Stomach (tissue), 9 donors: ENCODE data around the gene SESN3. TPM values are rescaled to one million over a fixed set of nuclear protein-coding genes. Genes with fewer than 3 reads are reported as not detected.
A peak's percentile ranks its signal among the peaks of the same experiment; 100 is the strongest.

Experiments
- DNase-seq, 2 donors: peaks; one replicate each; pipeline versions ENCODE4 v3.0.0 to v3.0.0-alpha.2; 2013 to 2019
- H3K27ac ChIP-seq, 5 donors: fragments of 200-600 bp in 4 of 5; sonication (generic) in 4 of 5; one replicate each; pipeline ENCODE4 v1.5.1; 2013 to 2019; ENCODE audit warnings: mild to moderate bottlenecking in 1 of 5, moderate library complexity in 1 of 5
- H3K27me3 ChIP-seq, 3 donors: fragments of 200-600 bp; sonication (generic); one replicate each; pipeline ENCODE4 v1.5.1; 2017 to 2019; ENCODE audit warnings: mixed run types in 1 of 3
- H3K36me3 ChIP-seq, 4 donors: fragments of 200-600 bp; sonication (generic); 1 replicate in 3 of 4; 2 replicates in 1 of 4; pipeline ENCODE4 v1.5.1; 2016 to 2019
- H3K4me1 ChIP-seq, 4 donors: fragments of 200-600 bp; sonication (generic); one replicate each; pipeline ENCODE4 v1.5.1; 2016 to 2019
- H3K4me3 ChIP-seq, 4 donors: fragments of 200-600 bp; sonication (generic) in 3 of 4; one replicate each; pipeline ENCODE4 v1.5.1; 2016 to 2019; ENCODE audit warnings: mild to moderate bottlenecking in 1 of 4
- H3K9me3 ChIP-seq, 4 donors: fragments of 200-600 bp; sonication (generic); one replicate each; pipeline ENCODE4 v1.5.1; 2016 to 2019
- CTCF ChIP-seq, 7 experiments: fragments of 450-650 bp in 4 of 7; fragments of 200-600 bp in 3 of 7; sonication (generic) in 3 of 7; IDR thresholded peaks; one replicate each; pipeline ENCODE4 v1.5.1; 2016 to 2019; ENCODE audit warnings: antibody characterized with exemption in 7 of 7, control low read depth in 2 of 7, mild to moderate bottlenecking in 1 of 7
- EP300 ChIP-seq: sonication (generic); formaldehyde crosslinking; IDR thresholded peaks from one replicate; pipeline ENCODE4 v1.6.1; 2017; ENCODE audit warnings: antibody characterized with exemption
- POLR2A ChIP-seq, 4 donors: fragments of 450-650 bp; IDR thresholded peaks; one replicate each; pipeline ENCODE4 v1.6.1; 2016; ENCODE audit warnings: antibody characterized with exemption in 4 of 4, control low read depth in 2 of 4, mild to moderate bottlenecking in 1 of 4, moderate library complexity in 1 of 4
- POLR2AphosphoS5 ChIP-seq, 3 donors: sonication (generic); formaldehyde crosslinking; IDR thresholded peaks; one replicate each; pipeline ENCODE4 v1.6.1; 2016; ENCODE audit warnings: antibody characterized with exemption in 3 of 3
- WGBS, 5 donors: extraction: QIAGEN DNeasy Blood & Tissue Kit in 3 of 5; methylation state at CpG; one replicate each; pipeline versions ENCODE4 v1.1.5 to v1.1.7; 2013 to 2018; 5-methylcytosine and 5-hydroxymethylcytosine counted together
- intact Hi-C: fragments of 100-400 bp; cut with DNase I; formaldehyde crosslinking; loops from one replicate; pipeline ENCODE4 v1.15.1; 2023; ENCODE audit warnings: low total_unique reads
- polyA plus RNA-seq, 3 donors: library from polyadenylated mRNA; stranded (reverse); fragments of 200-250 nt; gene quantifications; one replicate each; pipeline ENCODE4 v1.2.3, GENCODE V29; 2013
- total RNA-seq, 5 donors: library from RNA; depleted of rRNA; stranded (reverse); fragments of >200 nt; gene quantifications; one replicate each; pipeline versions ENCODE4 v1.1.0 to v1.2.3, GENCODE V29; 2014 to 2016
- donor health status: healthy with polysubstance abuse.
- donor health status: Bipolar disorder and iron deficiency.
- donor health status: healthy.

SESN3 gene
- total and polyA plus RNA-seq, 8 donors, result 2.7 to 43.7 (median 6.0) TPM

- no peak overlapping the region for H3K4me3 ChIP-seq
- no peaks in the 10 kb centered on the region for H3K9me3 ChIP-seq
- no peaks in the 10 kb centered on the region for H3K27me3 ChIP-seq
- H3K27ac ChIP-seq, result peak overlapping the region in 2 of 5 donors; percentile 8 to 13
- H3K4me1 ChIP-seq, result peaks cover 0 to 7% (median 0%) of the 10 kb centered on the region in 4 donors
- DNase-seq, result no peak
- no peaks in the 10 kb centered on the region for H3K36me3 ChIP-seq
- WGBS, 5 donors, result 57 to 61% (median 58%) methylated on average over 8 of the region's 8 CpGs
- TF ChIP-seq POLR2A (IDR thresholded peaks at IDR 0.05) (no peak), CTCF (IDR thresholded peaks at IDR 0.05) (no peak), EP300 (no peak), POLR2AphosphoS5 (IDR thresholded peaks at IDR 0.05) (no peak)
- intact Hi-C loops, result no loop called here
Measured at GRCh38 chr11:95242091-95242844, 11.3 kb upstream of the SESN3 start.

GRCh38 chr11:95241681-95242081 is 10.7 kb upstream of the SESN3 start:
- no peak overlapping the region for H3K4me3 ChIP-seq
- no peaks in the 10 kb centered on the region for H3K36me3 ChIP-seq
- H3K9me3 ChIP-seq, result no peaks in the 10 kb centered on the region
- intact Hi-C loops, result no loop called here
- H3K4me1 ChIP-seq, result peaks cover 0 to 7% (median 0%) of the 10 kb centered on the region in 4 donors
- no peaks in the 10 kb centered on the region for H3K27me3 ChIP-seq
- WGBS, 5 donors, result 56 to 70% (median 63%) methylated on average over 5 of the region's 5 CpGs
- TF ChIP-seq EP300 (no peak), POLR2A (IDR thresholded peaks at IDR 0.05) (no peak)
- peak overlapping the region in 2 of 5 donors; percentile 8 to 13 for H3K27ac ChIP-seq
- DNase-seq, result peak in 1 of 2 donors; percentile 51

GRCh38 chr11:95239871-95240649 is 9.1 kb upstream of the SESN3 start:
- intact Hi-C loops, result no loop called here
- Histone ChIP-seq H3K27ac (no peak overlapping the region), H3K4me3 (no peak overlapping the region), H3K36me3 (no peaks in the 10 kb centered on the region), H3K9me3 (no peaks in the 10 kb centered on the region), H3K27me3 (no peaks in the 10 kb centered on the region), H3K4me1 (peaks cover 0 to 7% (median 0%) of the 10 kb centered on the region in 4 donors)
- WGBS, 5 donors, result 79 to 89% (median 84%) methylated on average over 5 of the region's 5 CpGs
- TF ChIP-seq CTCF (IDR thresholded peaks at IDR 0.05), result no peak
- TF ChIP-seq POLR2A (IDR thresholded peaks at IDR 0.05), result no peak
- no peak for TF ChIP-seq EP300
- TF ChIP-seq POLR2AphosphoS5 (IDR thresholded peaks at IDR 0.05), result no peak
- no peak for DNase-seq

- H3K9me3 ChIP-seq, result no peaks in the 10 kb centered on the region
- intact Hi-C loops, result no loop called here
- 51 to 57% (median 55%) methylated on average over 3 of the region's 3 CpGs for WGBS, 5 donors
- peak overlapping the region; percentile 78 to 93 (median 80) for H3K4me3 ChIP-seq
- DNase-seq, result no peak
- H3K4me1 ChIP-seq, result peaks cover 4 to 38% (median 22%) of the 10 kb centered on the region in 4 donors
- no peaks in the 10 kb centered on the region for H3K36me3 ChIP-seq
- H3K27ac ChIP-seq, result peak overlapping the region in 4 of 5 donors; percentile 80 to 89 (median 88)
- TF ChIP-seq EP300 (no peak), CTCF (IDR thresholded peaks at IDR 0.05) (no peak), POLR2A (IDR thresholded peaks at IDR 0.05) (no peak), POLR2AphosphoS5 (IDR thresholded peaks at IDR 0.05) (no peak)
- no peaks in the 10 kb centered on the region for H3K27me3 ChIP-seq
Measured at GRCh38 chr11:95232666-95233065, 1.7 kb upstream of the SESN3 start.
